HL-60 (cell line): Measurements from ENCODE around the gene NMS.

ENCODE experiments used
- GABPA ChIP-seq: IDR thresholded peaks from 2 replicates; pipeline ENCODE4 v1.6.1; 2012; ENCODE audit warnings: low read depth
- POLR2AphosphoS5 ChIP-seq: IDR thresholded peaks from 2 replicates; pipeline ENCODE4 v1.6.1; 2012; ENCODE audit warnings: low read depth
- SPI1 ChIP-seq: IDR thresholded peaks from 2 replicates; pipeline ENCODE4 v1.6.1; 2012; ENCODE audit warnings: low read depth, mild to moderate bottlenecking, borderline replicate concordance
- TF ChIP-seq, protein P1 (sequence below): IDR thresholded peaks from one replicate; pipeline ENCODE4 v1.5.1; 2011; ENCODE audit warnings: low read length, control low read depth, inconsistent platforms; ENCODE audit not compliant: insufficient read depth
- TF ChIP-seq, protein P2 (sequence below): IDR thresholded peaks from 2 replicates; pipeline ENCODE4 v1.6.1; 2012; ENCODE audit warnings: low read depth; ENCODE audit not compliant: insufficient replicate concordance

DNA sequence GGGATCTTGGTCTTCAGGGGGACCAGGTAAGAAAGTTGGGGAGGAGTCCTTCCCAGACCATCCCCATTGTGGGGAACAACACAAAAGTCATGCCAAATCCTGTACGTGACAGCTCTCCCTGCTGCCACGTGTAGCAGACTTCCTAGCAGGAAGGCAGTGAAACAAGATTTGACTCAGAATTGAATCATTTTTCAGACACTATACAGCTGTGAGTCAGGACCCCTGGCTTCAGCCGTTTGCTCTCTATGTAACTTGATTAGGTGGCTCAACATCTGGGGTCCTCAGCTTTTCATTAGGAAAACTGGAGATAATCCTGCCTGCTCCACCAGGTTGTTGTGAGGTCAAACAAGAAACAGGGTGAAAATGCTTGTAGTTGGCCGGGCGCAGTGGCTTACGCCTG, 59.6 kb downstream of the NMS start:
- TF ChIP-seq, protein P1, sequence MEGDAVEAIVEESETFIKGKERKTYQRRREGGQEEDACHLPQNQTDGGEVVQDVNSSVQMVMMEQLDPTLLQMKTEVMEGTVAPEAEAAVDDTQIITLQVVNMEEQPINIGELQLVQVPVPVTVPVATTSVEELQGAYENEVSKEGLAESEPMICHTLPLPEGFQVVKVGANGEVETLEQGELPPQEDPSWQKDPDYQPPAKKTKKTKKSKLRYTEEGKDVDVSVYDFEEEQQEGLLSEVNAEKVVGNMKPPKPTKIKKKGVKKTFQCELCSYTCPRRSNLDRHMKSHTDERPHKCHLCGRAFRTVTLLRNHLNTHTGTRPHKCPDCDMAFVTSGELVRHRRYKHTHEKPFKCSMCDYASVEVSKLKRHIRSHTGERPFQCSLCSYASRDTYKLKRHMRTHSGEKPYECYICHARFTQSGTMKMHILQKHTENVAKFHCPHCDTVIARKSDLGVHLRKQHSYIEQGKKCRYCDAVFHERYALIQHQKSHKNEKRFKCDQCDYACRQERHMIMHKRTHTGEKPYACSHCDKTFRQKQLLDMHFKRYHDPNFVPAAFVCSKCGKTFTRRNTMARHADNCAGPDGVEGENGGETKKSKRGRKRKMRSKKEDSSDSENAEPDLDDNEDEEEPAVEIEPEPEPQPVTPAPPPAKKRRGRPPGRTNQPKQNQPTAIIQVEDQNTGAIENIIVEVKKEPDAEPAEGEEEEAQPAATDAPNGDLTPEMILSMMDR, result no peak
- TF ChIP-seq, protein P2, sequence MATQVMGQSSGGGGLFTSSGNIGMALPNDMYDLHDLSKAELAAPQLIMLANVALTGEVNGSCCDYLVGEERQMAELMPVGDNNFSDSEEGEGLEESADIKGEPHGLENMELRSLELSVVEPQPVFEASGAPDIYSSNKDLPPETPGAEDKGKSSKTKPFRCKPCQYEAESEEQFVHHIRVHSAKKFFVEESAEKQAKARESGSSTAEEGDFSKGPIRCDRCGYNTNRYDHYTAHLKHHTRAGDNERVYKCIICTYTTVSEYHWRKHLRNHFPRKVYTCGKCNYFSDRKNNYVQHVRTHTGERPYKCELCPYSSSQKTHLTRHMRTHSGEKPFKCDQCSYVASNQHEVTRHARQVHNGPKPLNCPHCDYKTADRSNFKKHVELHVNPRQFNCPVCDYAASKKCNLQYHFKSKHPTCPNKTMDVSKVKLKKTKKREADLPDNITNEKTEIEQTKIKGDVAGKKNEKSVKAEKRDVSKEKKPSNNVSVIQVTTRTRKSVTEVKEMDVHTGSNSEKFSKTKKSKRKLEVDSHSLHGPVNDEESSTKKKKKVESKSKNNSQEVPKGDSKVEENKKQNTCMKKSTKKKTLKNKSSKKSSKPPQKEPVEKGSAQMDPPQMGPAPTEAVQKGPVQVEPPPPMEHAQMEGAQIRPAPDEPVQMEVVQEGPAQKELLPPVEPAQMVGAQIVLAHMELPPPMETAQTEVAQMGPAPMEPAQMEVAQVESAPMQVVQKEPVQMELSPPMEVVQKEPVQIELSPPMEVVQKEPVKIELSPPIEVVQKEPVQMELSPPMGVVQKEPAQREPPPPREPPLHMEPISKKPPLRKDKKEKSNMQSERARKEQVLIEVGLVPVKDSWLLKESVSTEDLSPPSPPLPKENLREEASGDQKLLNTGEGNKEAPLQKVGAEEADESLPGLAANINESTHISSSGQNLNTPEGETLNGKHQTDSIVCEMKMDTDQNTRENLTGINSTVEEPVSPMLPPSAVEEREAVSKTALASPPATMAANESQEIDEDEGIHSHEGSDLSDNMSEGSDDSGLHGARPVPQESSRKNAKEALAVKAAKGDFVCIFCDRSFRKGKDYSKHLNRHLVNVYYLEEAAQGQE, result no peak
- no peak for TF ChIP-seq POLR2AphosphoS5
- no peak for TF ChIP-seq GABPA
- TF ChIP-seq SPI1, result no peak
